Nephron progenitor cell (in vitro differentiated cells): ENCODE results near the gene NRIP2.
"Not testable (repeated sequence)": the region's sequence is repeated elsewhere in the genome, so short reads cannot be mapped to it uniquely, and the experiment has no call there.

Source experiments
- DNase-seq: peaks from one replicate; pipeline ENCODE4 v3.0.0; 2021
- H3K27ac Mint-ChIP-seq: 2 replicates; pipeline ENCODE4 v1.8.0; 2021; ENCODE audit warnings: mild to moderate bottlenecking, moderate library complexity, mixed read lengths
- H3K27me3 Mint-ChIP-seq: 2 replicates; pipeline ENCODE4 v1.8.0; 2021; ENCODE audit warnings: mild to moderate bottlenecking, low read depth, mixed read lengths; ENCODE audit not compliant: poor library complexity
- H3K36me3 Mint-ChIP-seq: 2 replicates; pipeline ENCODE4 v1.8.0; 2021; ENCODE audit warnings: low read depth, mixed read lengths
- H3K4me1 Mint-ChIP-seq: 2 replicates; pipeline ENCODE4 v1.8.0; 2021; ENCODE audit warnings: mixed read lengths
- H3K4me3 Mint-ChIP-seq: 2 replicates; pipeline ENCODE4 v1.8.0; 2021; ENCODE audit warnings: mild to moderate bottlenecking, moderate library complexity, mixed read lengths
- H3K9me3 Mint-ChIP-seq: 2 replicates; pipeline ENCODE4 v1.8.0; 2021; ENCODE audit warnings: mild to moderate bottlenecking, moderate library complexity, mixed read lengths
- CTCF ChIP-seq: fragments of 200-600 bp; sonication (generic); IDR thresholded peaks from 2 replicates; pipeline ENCODE4 v1.5.0; 2021; ENCODE audit warnings: antibody characterized with exemption

Gene NRIP2

GRCh38 chr12:2834581-2835491 is at the start of gene NRIP2:
Gene NRIP2 (minus strand): TSS chr12:2835035. CDS start chr12:2834983, 52 bp downstream.
- peaks cover 52% of the 10 kb centered on the region for H3K4me1 Mint-ChIP-seq
- peak within 1 kb of the TSS; percentile 57 for H3K27ac Mint-ChIP-seq
- H3K27me3 Mint-ChIP-seq, result peaks cover 4% of the 10 kb centered on the region
- no peak for TF ChIP-seq CTCF
- peaks cover 34% of the 10 kb centered on the region for H3K36me3 Mint-ChIP-seq
- DNase-seq, result peak; percentile 50
- H3K4me3 Mint-ChIP-seq, result peak within 1 kb of the TSS; percentile 72
- no peaks in the 10 kb centered on the region for H3K9me3 Mint-ChIP-seq

DNA sequence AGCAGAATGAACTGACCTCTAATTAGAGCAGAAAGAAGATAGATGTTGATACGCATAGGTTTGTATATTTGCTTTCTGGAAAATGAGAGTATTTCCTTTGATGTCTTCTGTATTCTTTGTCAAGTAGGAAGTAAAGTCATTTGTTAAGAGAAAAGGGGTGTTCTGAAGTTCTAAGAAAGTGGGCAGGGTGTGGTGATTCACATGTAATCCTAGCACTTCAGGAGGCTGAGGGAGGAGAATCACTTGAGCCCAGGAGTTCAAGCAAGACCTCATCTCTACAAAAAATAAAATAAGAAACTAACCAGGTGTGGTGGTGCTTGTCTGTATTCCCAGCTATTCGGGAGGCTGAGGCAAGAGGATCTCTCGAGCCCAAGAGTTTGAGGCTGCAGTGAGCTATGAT is 45.0 kb upstream of the NRIP2 start:
- H3K27me3 Mint-ChIP-seq, result no peaks in the 10 kb centered on the region
- H3K4me1 Mint-ChIP-seq, result peaks cover 41% of the 10 kb centered on the region
- H3K4me3 Mint-ChIP-seq, result no peak overlapping the region
- H3K36me3 Mint-ChIP-seq, result peaks cover 26% of the 10 kb centered on the region
- TF ChIP-seq CTCF, result no peak
- DNase-seq, result no peak
- H3K9me3 Mint-ChIP-seq, result no peaks in the 10 kb centered on the region
- no peak overlapping the region for H3K27ac Mint-ChIP-seq

DNA sequence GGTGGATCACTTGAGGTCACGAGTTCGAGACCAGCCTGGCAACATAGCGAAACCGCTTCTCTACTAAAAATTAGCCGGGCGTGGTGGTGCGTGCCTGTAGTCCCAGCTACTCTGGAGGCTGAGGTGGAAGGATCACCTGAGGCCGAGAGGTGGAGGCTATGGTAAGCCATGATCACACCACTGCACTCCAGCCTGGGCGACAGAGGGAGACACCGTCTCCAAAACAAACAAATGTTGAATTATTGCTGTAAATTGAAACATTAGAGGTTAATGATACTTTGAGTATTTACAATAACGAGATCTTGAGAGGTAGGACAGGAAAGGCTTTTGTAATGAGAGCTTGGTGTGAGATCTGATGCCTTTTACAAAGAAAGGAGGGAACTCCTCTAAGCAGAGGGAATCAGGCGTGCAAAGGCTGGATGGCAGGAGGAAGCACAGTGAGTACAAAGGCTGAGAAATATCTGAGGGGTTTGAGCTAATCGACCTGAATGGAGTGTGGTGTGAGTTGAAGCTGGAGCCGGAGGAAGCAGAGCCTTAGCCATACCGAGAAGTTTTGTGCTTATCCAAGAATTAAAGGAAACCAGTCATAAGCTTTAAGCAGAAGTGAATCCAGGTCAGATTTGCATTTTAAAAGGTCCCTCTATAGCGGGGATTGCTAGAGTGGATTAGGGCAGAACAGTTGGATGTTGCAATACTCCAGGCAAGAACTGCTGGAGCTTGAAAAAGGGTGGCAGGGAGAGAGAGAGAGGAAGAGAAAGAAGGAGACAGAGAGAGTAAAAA is 43.3 kb upstream of the NRIP2 start:
- peak overlapping the region; percentile 91 for H3K27ac Mint-ChIP-seq
- no peak for TF ChIP-seq CTCF
- DNase-seq, result no peak

GRCh38 chr12:2877047-2877952 is 42.5 kb upstream of the NRIP2 start, which contains the start of the genes FOXM1 and RHNO1:
Gene FOXM1 (minus strand): TSS chr12:2877174. CDS start chr12:2874478, 2,696 bp downstream.
Gene RHNO1 (plus strand): TSS chr12:2877223. CDS start chr12:2885367, 8,144 bp downstream.
- Mint-ChIP-seq H3K4me3 (peak within 1 kb of the TSS; percentile 94), H3K4me1 (peaks cover 41% of the 10 kb centered on the region), H3K27me3 (no peaks in the 10 kb centered on the region), H3K27ac (peak within 1 kb of the TSS; percentile 91), H3K9me3 (no peaks in the 10 kb centered on the region), H3K36me3 (peaks cover 27% of the 10 kb centered on the region)
- peak; percentile 93 for DNase-seq
- no peak for TF ChIP-seq CTCF

More for the DNA sequence above, 43.3 kb upstream of the NRIP2 start:
- no peaks in the 10 kb centered on the region for H3K9me3 Mint-ChIP-seq
- peaks cover 27% of the 10 kb centered on the region for H3K36me3 Mint-ChIP-seq
- H3K27me3 Mint-ChIP-seq, result no peaks in the 10 kb centered on the region
- peak overlapping the region; percentile 94 for H3K4me3 Mint-ChIP-seq
- H3K4me1 Mint-ChIP-seq, result peaks cover 41% of the 10 kb centered on the region

GRCh38 chr12:2876431-2877046 is 41.7 kb upstream of the NRIP2 start:
- Mint-ChIP-seq H3K4me3 (peak overlapping the region; percentile 83), H3K36me3 (peaks cover 28% of the 10 kb centered on the region), H3K4me1 (peaks cover 41% of the 10 kb centered on the region), H3K9me3 (no peaks in the 10 kb centered on the region), H3K27ac (no peak overlapping the region), H3K27me3 (peaks cover 2% of the 10 kb centered on the region)
- DNase-seq, result no peak
- TF ChIP-seq CTCF, result no peak

- H3K9me3 Mint-ChIP-seq, H3K27me3 Mint-ChIP-seq, H3K4me3 Mint-ChIP-seq, DNase-seq, H3K4me1 Mint-ChIP-seq, H3K27ac Mint-ChIP-seq: not testable (repeated sequence)
- peaks cover 50% of the 10 kb centered on the region for H3K36me3 Mint-ChIP-seq
Measured at GRCh38 chr12:2868986-2869632, 34.3 kb upstream of the NRIP2 start.
